ENCODE results near the gene TMEM255A. TPM values are rescaled to one million over a fixed set of nuclear protein-coding genes. Genes with fewer than 3 reads are reported as not detected.

TMEM255A gene
- total RNA-seq, 1 experiment from 2014 or later: 0.31 TPM

- Histone ChIP-seq H3K4me3 (ENCODE audit: low read depth in 2 of 2, low read length in 2 of 2) (no peak overlapping the region), H3K4me1 (ENCODE audit: control insufficient read depth, insufficient read depth, low read length) (no peaks in the 10 kb centered on the region), H3K9me3 (ENCODE audit: control insufficient read depth, insufficient read depth, low read depth, low read length) (no peaks in the 10 kb centered on the region), H3K27me3 (ENCODE audit: control insufficient read depth, insufficient read depth, low read length) (no peaks in the 10 kb centered on the region), H3K27ac (ENCODE audit: low read length) (no peak overlapping the region), H3K36me3 (ENCODE audit: control insufficient read depth, insufficient read depth, low read length) (no peaks in the 10 kb centered on the region)
- in situ Hi-C loops (cut with HindIII; ENCODE audit: low pct_unique_long_range_greater_than_20kb, low sequenced_read_pairs): no loop called here
- TF ChIP-seq SIN3A (IDR thresholded peaks at IDR 0.05; ENCODE audit: borderline replicate concordance, insufficient read depth, low read depth, low read length) (no peak), TCF7L2 (IDR thresholded peaks at IDR 0.05; ENCODE audit: low read depth, low read length) (no peak), POLR2AphosphoS5 (IDR thresholded peaks at IDR 0.05; ENCODE audit: low read depth, low read length) (no peak)
- TF ChIP-seq, protein P1, sequence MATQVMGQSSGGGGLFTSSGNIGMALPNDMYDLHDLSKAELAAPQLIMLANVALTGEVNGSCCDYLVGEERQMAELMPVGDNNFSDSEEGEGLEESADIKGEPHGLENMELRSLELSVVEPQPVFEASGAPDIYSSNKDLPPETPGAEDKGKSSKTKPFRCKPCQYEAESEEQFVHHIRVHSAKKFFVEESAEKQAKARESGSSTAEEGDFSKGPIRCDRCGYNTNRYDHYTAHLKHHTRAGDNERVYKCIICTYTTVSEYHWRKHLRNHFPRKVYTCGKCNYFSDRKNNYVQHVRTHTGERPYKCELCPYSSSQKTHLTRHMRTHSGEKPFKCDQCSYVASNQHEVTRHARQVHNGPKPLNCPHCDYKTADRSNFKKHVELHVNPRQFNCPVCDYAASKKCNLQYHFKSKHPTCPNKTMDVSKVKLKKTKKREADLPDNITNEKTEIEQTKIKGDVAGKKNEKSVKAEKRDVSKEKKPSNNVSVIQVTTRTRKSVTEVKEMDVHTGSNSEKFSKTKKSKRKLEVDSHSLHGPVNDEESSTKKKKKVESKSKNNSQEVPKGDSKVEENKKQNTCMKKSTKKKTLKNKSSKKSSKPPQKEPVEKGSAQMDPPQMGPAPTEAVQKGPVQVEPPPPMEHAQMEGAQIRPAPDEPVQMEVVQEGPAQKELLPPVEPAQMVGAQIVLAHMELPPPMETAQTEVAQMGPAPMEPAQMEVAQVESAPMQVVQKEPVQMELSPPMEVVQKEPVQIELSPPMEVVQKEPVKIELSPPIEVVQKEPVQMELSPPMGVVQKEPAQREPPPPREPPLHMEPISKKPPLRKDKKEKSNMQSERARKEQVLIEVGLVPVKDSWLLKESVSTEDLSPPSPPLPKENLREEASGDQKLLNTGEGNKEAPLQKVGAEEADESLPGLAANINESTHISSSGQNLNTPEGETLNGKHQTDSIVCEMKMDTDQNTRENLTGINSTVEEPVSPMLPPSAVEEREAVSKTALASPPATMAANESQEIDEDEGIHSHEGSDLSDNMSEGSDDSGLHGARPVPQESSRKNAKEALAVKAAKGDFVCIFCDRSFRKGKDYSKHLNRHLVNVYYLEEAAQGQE (IDR thresholded peaks at IDR 0.05; ENCODE audit: insufficient read depth in 1 of 2, low read depth in 2 of 2, low read length in 1 of 2): no peak
- TF ChIP-seq, protein P2, sequence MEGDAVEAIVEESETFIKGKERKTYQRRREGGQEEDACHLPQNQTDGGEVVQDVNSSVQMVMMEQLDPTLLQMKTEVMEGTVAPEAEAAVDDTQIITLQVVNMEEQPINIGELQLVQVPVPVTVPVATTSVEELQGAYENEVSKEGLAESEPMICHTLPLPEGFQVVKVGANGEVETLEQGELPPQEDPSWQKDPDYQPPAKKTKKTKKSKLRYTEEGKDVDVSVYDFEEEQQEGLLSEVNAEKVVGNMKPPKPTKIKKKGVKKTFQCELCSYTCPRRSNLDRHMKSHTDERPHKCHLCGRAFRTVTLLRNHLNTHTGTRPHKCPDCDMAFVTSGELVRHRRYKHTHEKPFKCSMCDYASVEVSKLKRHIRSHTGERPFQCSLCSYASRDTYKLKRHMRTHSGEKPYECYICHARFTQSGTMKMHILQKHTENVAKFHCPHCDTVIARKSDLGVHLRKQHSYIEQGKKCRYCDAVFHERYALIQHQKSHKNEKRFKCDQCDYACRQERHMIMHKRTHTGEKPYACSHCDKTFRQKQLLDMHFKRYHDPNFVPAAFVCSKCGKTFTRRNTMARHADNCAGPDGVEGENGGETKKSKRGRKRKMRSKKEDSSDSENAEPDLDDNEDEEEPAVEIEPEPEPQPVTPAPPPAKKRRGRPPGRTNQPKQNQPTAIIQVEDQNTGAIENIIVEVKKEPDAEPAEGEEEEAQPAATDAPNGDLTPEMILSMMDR (IDR thresholded peaks at IDR 0.05): no peak
- POLR2A ChIA-PET: no interaction called here
- BruUV-seq (replicated peaks): no TSS peak
- intact Hi-C loops (cut with micrococcal nuclease; ENCODE audit: unreplicated experiment): no loop called here
- no peak for ATAC-seq
- CTCF ChIA-PET: no interaction called here
- no peak for DNase-seq (ENCODE audit: low read depth, low spot score)
Observed at GRCh38 chrX:120223374-120223773, 87.9 kb downstream of the TMEM255A start.

DNA sequence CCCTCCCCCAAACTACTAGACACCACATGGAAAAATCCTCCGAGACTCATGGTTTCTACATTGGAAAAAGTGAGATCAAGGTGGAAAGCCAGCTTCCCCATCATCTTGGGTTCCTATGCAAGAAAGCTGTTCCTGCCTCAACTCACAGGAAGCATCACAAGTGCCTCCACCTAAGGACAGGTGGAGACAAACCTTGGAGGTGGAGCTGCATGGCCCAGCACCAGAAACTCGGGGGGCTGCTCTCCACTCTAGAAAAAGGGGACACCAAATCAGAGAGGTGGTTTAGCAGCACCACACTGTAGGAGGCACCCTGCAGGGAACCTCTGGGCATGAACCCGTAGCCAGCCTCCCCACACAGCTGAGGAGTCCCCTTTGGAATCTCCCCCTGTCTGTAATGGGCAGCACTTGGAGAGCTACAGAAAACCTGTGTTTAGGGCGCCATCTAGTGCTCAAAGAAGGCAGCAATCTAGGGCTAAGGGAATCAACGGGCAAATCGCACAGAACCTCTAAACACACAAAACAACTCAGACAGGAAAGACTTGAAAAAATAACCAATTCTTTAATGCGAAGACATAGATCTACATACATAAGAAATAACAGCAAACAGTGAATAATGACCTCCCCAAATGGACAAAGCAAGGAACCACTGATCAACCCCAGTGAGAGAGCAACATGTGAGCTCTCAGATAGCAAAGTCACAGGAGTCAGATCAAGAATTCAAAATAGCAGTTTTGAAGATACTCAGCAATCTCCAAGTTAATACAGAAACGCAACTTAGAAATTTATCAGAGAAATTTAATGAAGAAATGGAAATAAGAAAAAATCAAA is 97.6 kb downstream of the TMEM255A start:
- TF ChIP-seq, protein P2 (IDR thresholded peaks at IDR 0.05): peak; percentile 85
- TF ChIP-seq, protein P1 (IDR thresholded peaks at IDR 0.05; ENCODE audit: insufficient read depth in 1 of 2, low read depth in 2 of 2, low read length in 1 of 2): no peak
- in situ Hi-C loops (cut with HindIII; ENCODE audit: low pct_unique_long_range_greater_than_20kb, low sequenced_read_pairs): no loop called here
- POLR2A ChIA-PET: no interaction called here

More for the DNA sequence above, 97.6 kb downstream of the TMEM255A start:
- Histone ChIP-seq H3K4me1 (ENCODE audit: control insufficient read depth, insufficient read depth, low read length) (no peaks in the 10 kb centered on the region), H3K36me3 (ENCODE audit: control insufficient read depth, insufficient read depth, low read length) (no peaks in the 10 kb centered on the region), H3K27me3 (ENCODE audit: control insufficient read depth, insufficient read depth, low read length) (peaks cover 5% of the 10 kb centered on the region; the same call in 1 of the 2 replicates), H3K27ac (ENCODE audit: low read length) (no peak overlapping the region), H3K4me3 (ENCODE audit: low read depth in 2 of 2, low read length in 2 of 2) (no peak overlapping the region), H3K9me3 (ENCODE audit: control insufficient read depth, insufficient read depth, low read depth, low read length) (no peaks in the 10 kb centered on the region)
- DNase-seq (ENCODE audit: low read depth, low spot score) (peak; percentile 42), ATAC-seq (peak; percentile 96)
- intact Hi-C loops (cut with micrococcal nuclease; ENCODE audit: unreplicated experiment): no loop called here
- CTCF ChIA-PET: interaction anchor here (0.5 to 1.4 kb wide), 6 partner anchors 14 to 297 kb away, joined by 3 to 5 read pairs (median 3); no protein-coding TSS in a partner anchor
- no TSS peak for BruUV-seq (replicated peaks)

All from Panc1 (cell line).